GM23338 (cell line): ENCODE measurements around the gene ENPP7. TPM values are rescaled to one million over a fixed set of nuclear protein-coding genes. Genes with fewer than 3 reads are reported as not detected.

Experiments
- ATAC-seq: fragments of 200-7000 bp; cut with Tn5 transposase; 3 replicates; pipeline ENCODE4 v1.9.1; 2020
- DNase-seq: peaks from one replicate; pipeline ENCODE4 v3.0.0-alpha.2; 2015; ENCODE audit warnings: low spot score
- H2AFZ ChIP-seq: fragments of 200-600 bp; sonication (generic); 2 replicates; pipeline ENCODE4 v1.8.0; 2016; ENCODE audit warnings: antibody characterized with exemption, mild to moderate bottlenecking, moderate library complexity
- H3F3A ChIP-seq: fragments of 200-600 bp; sonication (generic); replicated peaks from 2 replicates; pipeline ENCODE4 v1.8.0; 2017; ENCODE audit warnings: antibody characterized with exemption, mixed run types, low read depth
- H3K27ac ChIP-seq: fragments of 200-600 bp; sonication (generic); 2 replicates; pipeline ENCODE4 v1.6.1; 2016; ENCODE audit warnings: low read depth
- H3K27me3 ChIP-seq: fragments of 200-600 bp; sonication (generic); 2 replicates; pipeline ENCODE4 v1.8.0; 2016; ENCODE audit warnings: mild to moderate bottlenecking, mixed run types, moderate library complexity; ENCODE audit not compliant: insufficient read depth
- H3K36me3 ChIP-seq: fragments of 200-600 bp; sonication (generic); 2 replicates; pipeline ENCODE4 v1.8.0; 2016; ENCODE audit warnings: mild to moderate bottlenecking; ENCODE audit not compliant: insufficient read depth
- H3K4me1 ChIP-seq: fragments of 200-600 bp; sonication (generic); 2 replicates; pipeline ENCODE4 v1.8.0; 2016; ENCODE audit warnings: mild to moderate bottlenecking, moderate library complexity; ENCODE audit not compliant: insufficient read depth
- H3K4me2 ChIP-seq: fragments of 200-600 bp; sonication (generic); 2 replicates; pipeline ENCODE4 v1.7.1; 2017; ENCODE audit warnings: mixed run types
- H3K4me3 ChIP-seq: fragments of 200-600 bp; sonication (generic); 2 replicates; pipeline ENCODE4 v1.6.1; 2016; ENCODE audit warnings: mixed run types
- H3K79me2 ChIP-seq: fragments of 200-600 bp; sonication (generic); replicated peaks from 2 replicates; pipeline ENCODE4 v1.8.0; 2017; ENCODE audit warnings: mild to moderate bottlenecking; ENCODE audit not compliant: insufficient read depth
- H3K9me2 ChIP-seq: fragments of 200-600 bp; sonication (generic); 2 replicates; pipeline ENCODE4 v1.8.0; 2017; ENCODE audit not compliant: insufficient read depth
- H4K20me1 ChIP-seq: fragments of 200-600 bp; sonication (generic); replicated peaks from 2 replicates; pipeline ENCODE4 v1.8.0; 2017; ENCODE audit warnings: mild to moderate bottlenecking; ENCODE audit not compliant: insufficient read depth
- H3K27ac Mint-ChIP-seq: 2 replicates; pipeline ENCODE4 v1.8.0; 2020; ENCODE audit warnings: inconsistent platforms, mild to moderate bottlenecking, moderate library complexity, mixed read lengths
- H3K27me3 Mint-ChIP-seq: 3 replicates; pipeline ENCODE4 v1.8.0; 2022; ENCODE audit warnings: low read depth, mild to moderate bottlenecking, moderate library complexity, mixed read lengths, inconsistent platforms; ENCODE audit not compliant: insufficient read depth, poor library complexity
- H3K36me3 Mint-ChIP-seq: 3 replicates; pipeline ENCODE4 v1.8.0; 2021; ENCODE audit warnings: low read depth, mild to moderate bottlenecking, inconsistent platforms, moderate library complexity, mixed read lengths
- H3K4me1 Mint-ChIP-seq: 3 replicates; pipeline ENCODE4 v1.8.0; 2020; ENCODE audit warnings: mild to moderate bottlenecking, inconsistent platforms, mixed read lengths
- H3K4me3 Mint-ChIP-seq: 3 replicates; pipeline ENCODE4 v1.8.0; 2021; ENCODE audit warnings: moderate library complexity, mild to moderate bottlenecking, inconsistent platforms, mixed read lengths
- H3K9me3 Mint-ChIP-seq: 3 replicates; pipeline ENCODE4 v1.8.0; 2020; ENCODE audit warnings: moderate library complexity, mild to moderate bottlenecking, inconsistent platforms, mixed read lengths
- CREB1 ChIP-seq: fragments of 250-450 bp; sonication (Bioruptor Pico); IDR thresholded peaks from 2 replicates; pipeline ENCODE4 v1.5.0; 2020; ENCODE audit warnings: low read depth, mild to moderate bottlenecking, moderate library complexity
- CTCF ChIP-seq, 2 experiments: fragments of 200-600 bp in 1 of 2; sonication (generic) in 1 of 2; conservative IDR thresholded peaks; 2 replicates each; pipeline versions ENCODE4 v1.5.1 to v1.6.1; 2016 to 2017; ENCODE audit warnings: antibody characterized with exemption in 2 of 2, low read depth in 2 of 2, mild to moderate bottlenecking in 2 of 2, moderate library complexity in 1 of 2
- NANOG ChIP-seq: IDR thresholded peaks from 2 replicates; pipeline ENCODE4 v1.6.1; 2016; ENCODE audit warnings: antibody characterized with exemption, borderline replicate concordance
- POLR2AphosphoS5 ChIP-seq: IDR thresholded peaks from 2 replicates; pipeline ENCODE4 v1.6.1; 2016; ENCODE audit warnings: antibody characterized with exemption, low read depth
- STAT1 ChIP-seq: IDR thresholded peaks from one replicate; pipeline ENCODE4 v1.6.1; 2016; ENCODE audit warnings: antibody characterized with exemption; ENCODE audit not compliant: unreplicated experiment
- ZNF114 ChIP-seq: fragments of 250-450 bp; sonication (Bioruptor Pico); IDR thresholded peaks from 2 replicates; pipeline ENCODE4 v1.5.0; 2020; ENCODE audit warnings: mild to moderate bottlenecking, moderate library complexity
- polyA plus RNA-seq: library from polyadenylated mRNA; unstranded; fragments of >200 nt; fragmentation: Nextera tagmentation; extraction: Ambion mirVana; gene quantifications from 2 replicates; pipeline ENCODE4 v1.2.1, GENCODE V29; 2016
- total RNA-seq: library from RNA; depleted of rRNA; stranded (reverse); fragments of >200 nt; shearing (Covaris generic); gene quantifications from 2 replicates; pipeline ENCODE4 v1.2.3, GENCODE V29; 2014
- TF ChIP-seq, protein P1 (sequence below): IDR thresholded peaks from 2 replicates; pipeline ENCODE4 v1.6.1; 2016; ENCODE audit warnings: antibody characterized with exemption
- TF ChIP-seq, protein P2 (sequence below): IDR thresholded peaks from one replicate; pipeline ENCODE4 v1.6.1; 2018; ENCODE audit warnings: antibody characterized with exemption; ENCODE audit not compliant: unreplicated experiment

The ENPP7 gene
- total and polyA plus RNA-seq, 2 experiments from 2014 or later, result not detected

GRCh38 chr17:79785017-79785899, 54.5 kb downstream of the ENPP7 start:
- Histone ChIP-seq H3K9me2 (no peaks in the 10 kb centered on the region), H3K4me2 (no peak overlapping the region), H3K36me3 (peaks cover 7% of the 10 kb centered on the region), H3K27ac (no peak overlapping the region), H3K4me1 (peaks cover 28% of the 10 kb centered on the region), H2AFZ (no peak overlapping the region), H3K4me3 (no peak overlapping the region), H4K20me1 (peaks cover 44% of the 10 kb centered on the region), H3F3A (peaks cover 31% of the 10 kb centered on the region), H3K27me3 (peaks cover 35% of the 10 kb centered on the region), H3K79me2 (peaks cover 13% of the 10 kb centered on the region)
- no peak for ATAC-seq
- H3K27ac Mint-ChIP-seq, result no peak overlapping the region
- no peak overlapping the region for H3K4me3 Mint-ChIP-seq
- H3K36me3 Mint-ChIP-seq, result peaks cover 54% of the 10 kb centered on the region
- DNase-seq, result no peak
- H3K9me3 Mint-ChIP-seq, result no peaks in the 10 kb centered on the region
- H3K27me3 Mint-ChIP-seq, result peaks cover 69% of the 10 kb centered on the region
- H3K4me1 Mint-ChIP-seq, result peaks cover 57% of the 10 kb centered on the region
- TF ChIP-seq POLR2AphosphoS5, result peak; percentile 16; the same call in 1 of the 2 replicates
- TF ChIP-seq, protein P1, sequence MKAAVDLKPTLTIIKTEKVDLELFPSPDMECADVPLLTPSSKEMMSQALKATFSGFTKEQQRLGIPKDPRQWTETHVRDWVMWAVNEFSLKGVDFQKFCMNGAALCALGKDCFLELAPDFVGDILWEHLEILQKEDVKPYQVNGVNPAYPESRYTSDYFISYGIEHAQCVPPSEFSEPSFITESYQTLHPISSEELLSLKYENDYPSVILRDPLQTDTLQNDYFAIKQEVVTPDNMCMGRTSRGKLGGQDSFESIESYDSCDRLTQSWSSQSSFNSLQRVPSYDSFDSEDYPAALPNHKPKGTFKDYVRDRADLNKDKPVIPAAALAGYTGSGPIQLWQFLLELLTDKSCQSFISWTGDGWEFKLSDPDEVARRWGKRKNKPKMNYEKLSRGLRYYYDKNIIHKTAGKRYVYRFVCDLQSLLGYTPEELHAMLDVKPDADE, result no peak

- Histone ChIP-seq H3K4me1 (peaks cover 26% of the 10 kb centered on the region), H4K20me1 (peaks cover 36% of the 10 kb centered on the region), H2AFZ (no peak overlapping the region), H3F3A (peaks cover 34% of the 10 kb centered on the region), H3K4me3 (no peak overlapping the region), H3K9me2 (no peaks in the 10 kb centered on the region), H3K79me2 (0 out of 2 replicates have a peak, but pooled peaks cover 4% of the 10 kb centered on the region), H3K27ac (no peak overlapping the region), H3K4me2 (0 out of 2 replicates have a peak overlapping the region, but pooled peaks have one; percentile 12), H3K27me3 (peaks cover 44% of the 10 kb centered on the region), H3K36me3 (no peaks in the 10 kb centered on the region; the same call in 1 of the 2 replicates)
- DNase-seq (peak; percentile 43), ATAC-seq (peak; percentile 4; the same call in 2 of the 3 replicates)
- Mint-ChIP-seq H3K4me1 (peaks cover 50% of the 10 kb centered on the region), H3K36me3 (peaks cover 45% of the 10 kb centered on the region), H3K27ac (no peak overlapping the region), H3K27me3 (peaks cover 74% of the 10 kb centered on the region), H3K4me3 (no peak overlapping the region; the same call in 2 of the 3 replicates), H3K9me3 (no peaks in the 10 kb centered on the region)
- TF ChIP-seq STAT1 (no peak), CREB1 (CRISPR knock-in tag) (no peak), NANOG (no peak), ZNF114 (CRISPR knock-in tag) (no peak), CTCF (conservative IDR thresholded peaks at IDR 0.05; ENCODE audit: low read depth in 2 of 2) (no peak), POLR2AphosphoS5 (no peak)
- TF ChIP-seq, protein P2, sequence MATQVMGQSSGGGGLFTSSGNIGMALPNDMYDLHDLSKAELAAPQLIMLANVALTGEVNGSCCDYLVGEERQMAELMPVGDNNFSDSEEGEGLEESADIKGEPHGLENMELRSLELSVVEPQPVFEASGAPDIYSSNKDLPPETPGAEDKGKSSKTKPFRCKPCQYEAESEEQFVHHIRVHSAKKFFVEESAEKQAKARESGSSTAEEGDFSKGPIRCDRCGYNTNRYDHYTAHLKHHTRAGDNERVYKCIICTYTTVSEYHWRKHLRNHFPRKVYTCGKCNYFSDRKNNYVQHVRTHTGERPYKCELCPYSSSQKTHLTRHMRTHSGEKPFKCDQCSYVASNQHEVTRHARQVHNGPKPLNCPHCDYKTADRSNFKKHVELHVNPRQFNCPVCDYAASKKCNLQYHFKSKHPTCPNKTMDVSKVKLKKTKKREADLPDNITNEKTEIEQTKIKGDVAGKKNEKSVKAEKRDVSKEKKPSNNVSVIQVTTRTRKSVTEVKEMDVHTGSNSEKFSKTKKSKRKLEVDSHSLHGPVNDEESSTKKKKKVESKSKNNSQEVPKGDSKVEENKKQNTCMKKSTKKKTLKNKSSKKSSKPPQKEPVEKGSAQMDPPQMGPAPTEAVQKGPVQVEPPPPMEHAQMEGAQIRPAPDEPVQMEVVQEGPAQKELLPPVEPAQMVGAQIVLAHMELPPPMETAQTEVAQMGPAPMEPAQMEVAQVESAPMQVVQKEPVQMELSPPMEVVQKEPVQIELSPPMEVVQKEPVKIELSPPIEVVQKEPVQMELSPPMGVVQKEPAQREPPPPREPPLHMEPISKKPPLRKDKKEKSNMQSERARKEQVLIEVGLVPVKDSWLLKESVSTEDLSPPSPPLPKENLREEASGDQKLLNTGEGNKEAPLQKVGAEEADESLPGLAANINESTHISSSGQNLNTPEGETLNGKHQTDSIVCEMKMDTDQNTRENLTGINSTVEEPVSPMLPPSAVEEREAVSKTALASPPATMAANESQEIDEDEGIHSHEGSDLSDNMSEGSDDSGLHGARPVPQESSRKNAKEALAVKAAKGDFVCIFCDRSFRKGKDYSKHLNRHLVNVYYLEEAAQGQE, result no peak
Observed at GRCh38 chr17:79785900-79786810, 55.4 kb downstream of the ENPP7 start.
